Tibial nerve (tissue), 4 donors: Measurements from ENCODE around the gene ZCCHC14.

Experiments used
- EP300 ChIP-seq, 2 donors: sonication (generic); formaldehyde crosslinking; IDR thresholded peaks; one replicate each; pipeline ENCODE4 v1.6.1; 2017; ENCODE audit warnings: antibody characterized with exemption in 2 of 2, mild to moderate bottlenecking in 1 of 2
- POLR2A ChIP-seq, 2 donors: fragments of 450-650 bp; IDR thresholded peaks; one replicate each; pipeline ENCODE4 v1.6.1; 2017; ENCODE audit warnings: antibody characterized with exemption in 2 of 2, mild to moderate bottlenecking in 2 of 2, moderate library complexity in 2 of 2
- TF ChIP-seq, protein P1 (sequence below), 5 experiments: fragments of 200-600 bp in 3 of 5; fragments of 450-650 bp in 2 of 5; sonication (generic) in 3 of 5; IDR thresholded peaks; one replicate each; pipeline ENCODE4 v1.5.1; 2016 to 2019; ENCODE audit warnings: antibody characterized with exemption in 5 of 5, mild to moderate bottlenecking in 3 of 5, moderate library complexity in 2 of 5

DNA sequence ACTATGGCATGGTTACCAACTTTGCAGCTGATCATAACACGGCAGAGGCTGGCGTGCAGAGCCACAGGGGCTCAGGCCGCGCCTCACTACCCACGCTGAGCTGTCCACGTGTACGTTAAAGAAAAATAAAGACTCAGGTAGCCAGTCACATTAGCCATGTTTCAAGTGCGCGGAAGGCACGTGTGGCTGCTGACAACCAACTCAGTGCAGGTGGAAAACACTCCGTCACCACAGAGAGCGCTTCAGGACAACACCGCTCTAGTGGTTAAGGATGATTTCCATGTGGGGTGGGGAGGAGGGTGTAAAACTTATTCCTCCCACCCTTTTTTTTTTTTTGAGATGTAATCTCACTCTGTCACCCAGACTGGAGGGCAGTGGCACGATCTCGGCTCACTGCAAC, 33.8 kb downstream of the ZCCHC14 start:
- no peak for TF ChIP-seq POLR2A (IDR thresholded peaks at IDR 0.05)
- TF ChIP-seq, protein P1, sequence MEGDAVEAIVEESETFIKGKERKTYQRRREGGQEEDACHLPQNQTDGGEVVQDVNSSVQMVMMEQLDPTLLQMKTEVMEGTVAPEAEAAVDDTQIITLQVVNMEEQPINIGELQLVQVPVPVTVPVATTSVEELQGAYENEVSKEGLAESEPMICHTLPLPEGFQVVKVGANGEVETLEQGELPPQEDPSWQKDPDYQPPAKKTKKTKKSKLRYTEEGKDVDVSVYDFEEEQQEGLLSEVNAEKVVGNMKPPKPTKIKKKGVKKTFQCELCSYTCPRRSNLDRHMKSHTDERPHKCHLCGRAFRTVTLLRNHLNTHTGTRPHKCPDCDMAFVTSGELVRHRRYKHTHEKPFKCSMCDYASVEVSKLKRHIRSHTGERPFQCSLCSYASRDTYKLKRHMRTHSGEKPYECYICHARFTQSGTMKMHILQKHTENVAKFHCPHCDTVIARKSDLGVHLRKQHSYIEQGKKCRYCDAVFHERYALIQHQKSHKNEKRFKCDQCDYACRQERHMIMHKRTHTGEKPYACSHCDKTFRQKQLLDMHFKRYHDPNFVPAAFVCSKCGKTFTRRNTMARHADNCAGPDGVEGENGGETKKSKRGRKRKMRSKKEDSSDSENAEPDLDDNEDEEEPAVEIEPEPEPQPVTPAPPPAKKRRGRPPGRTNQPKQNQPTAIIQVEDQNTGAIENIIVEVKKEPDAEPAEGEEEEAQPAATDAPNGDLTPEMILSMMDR (IDR thresholded peaks at IDR 0.05): no peak
- TF ChIP-seq EP300 (IDR thresholded peaks at IDR 0.05): no peak
